SU-DHL-6 (cell line): ENCODE data around the gene GMDS.

Source experiments
- H2AFZ ChIP-seq: fragments of 200-600 bp; sonication (generic); 2 replicates; pipeline ENCODE4 v1.6.1; 2014; ENCODE audit warnings: low read depth, mild to moderate bottlenecking, moderate library complexity, mixed read lengths, antibody characterized with exemption, low read length; ENCODE audit not compliant: severe bottlenecking
- H3F3A ChIP-seq: fragments of 200-600 bp; shearing (Covaris generic); 2 replicates; pipeline ENCODE4 v1.6.0; 2016; ENCODE audit warnings: antibody characterized with exemption, mild to moderate bottlenecking; ENCODE audit not compliant: insufficient read depth
- H3K27ac ChIP-seq: fragments of 200-600 bp; sonication (generic); 2 replicates; pipeline ENCODE4 v1.5.1; 2016; ENCODE audit warnings: low read depth, mild to moderate bottlenecking, low read length, moderate library complexity, mixed read lengths
- H3K27me3 ChIP-seq: fragments of 200-600 bp; sonication (generic), shearing (Covaris generic); 2 replicates; pipeline ENCODE4 v1.6.0; 2014; ENCODE audit warnings: mild to moderate bottlenecking, low read length
- H3K36me3 ChIP-seq: fragments of 200-600 bp; sonication (generic); 2 replicates; pipeline ENCODE4 v1.6.1; 2014; ENCODE audit warnings: mild to moderate bottlenecking, low read length, mixed read lengths
- H3K4me2 ChIP-seq: fragments of 300-600, 200-600 bp; shearing (Covaris generic), sonication (generic); 2 replicates; pipeline ENCODE4 v1.6.0; 2014; ENCODE audit warnings: low read length, low read depth, mild to moderate bottlenecking; ENCODE audit not compliant: poor library complexity, severe bottlenecking
- H3K4me3 ChIP-seq: fragments of 200-600 bp; sonication (generic); 2 replicates; pipeline ENCODE4 v1.5.1; 2014; ENCODE audit warnings: antibody characterized with exemption, low read length, mild to moderate bottlenecking, mixed read lengths; ENCODE audit not compliant: insufficient read depth, poor library complexity, severe bottlenecking
- H3K79me2 ChIP-seq: fragments of 200-600 bp; sonication (generic); 2 replicates; pipeline ENCODE4 v1.6.1; 2014; ENCODE audit warnings: mild to moderate bottlenecking, low read length, moderate library complexity; ENCODE audit not compliant: insufficient read depth
- H3K9ac ChIP-seq: fragments of 200-600 bp; sonication (generic); 2 replicates; pipeline ENCODE4 v1.7.0; 2014; ENCODE audit warnings: mild to moderate bottlenecking, low read length
- H3K9me2 ChIP-seq: fragments of 200-600 bp; sonication (generic); replicated peaks from 2 replicates; pipeline ENCODE4 v1.6.1; 2014; ENCODE audit warnings: low read length; ENCODE audit not compliant: insufficient read depth
- H3K9me3 ChIP-seq: fragments of 200-600 bp; sonication (generic); 2 replicates; pipeline ENCODE4 v1.6.1; 2014; ENCODE audit warnings: low read length, mixed read lengths; ENCODE audit not compliant: insufficient read depth
- H4K20me1 ChIP-seq: fragments of 200-600 bp; sonication (generic); 2 replicates; pipeline ENCODE4 v1.6.1; 2014; ENCODE audit warnings: low read depth, mild to moderate bottlenecking, antibody characterized with exemption, low read length, moderate library complexity, mixed read lengths
- EZH2phosphoT487 ChIP-seq: fragments of 200-600 bp; sonication (generic), shearing (Covaris generic); conservative IDR thresholded peaks from 2 replicates; pipeline ENCODE4 v1.6.1; 2018; ENCODE audit warnings: mild to moderate bottlenecking, antibody characterized with exemption, low read length, moderate library complexity, mixed read lengths
- TF ChIP-seq, protein P1 (sequence below): fragments of 200-600 bp; sonication (generic); IDR thresholded peaks from one replicate; pipeline ENCODE4 v1.5.1; 2017; ENCODE audit warnings: antibody characterized with exemption, mild to moderate bottlenecking, low read length, moderate library complexity; ENCODE audit not compliant: insufficient read depth, poor library complexity, severe bottlenecking

The GMDS gene

GRCh38 chr6:1576166-1576565, 669.2 kb downstream of the GMDS start:
- H3K4me3 ChIP-seq: no peak overlapping the region
- H3K4me2 ChIP-seq: no peak overlapping the region
- TF ChIP-seq, protein P1, sequence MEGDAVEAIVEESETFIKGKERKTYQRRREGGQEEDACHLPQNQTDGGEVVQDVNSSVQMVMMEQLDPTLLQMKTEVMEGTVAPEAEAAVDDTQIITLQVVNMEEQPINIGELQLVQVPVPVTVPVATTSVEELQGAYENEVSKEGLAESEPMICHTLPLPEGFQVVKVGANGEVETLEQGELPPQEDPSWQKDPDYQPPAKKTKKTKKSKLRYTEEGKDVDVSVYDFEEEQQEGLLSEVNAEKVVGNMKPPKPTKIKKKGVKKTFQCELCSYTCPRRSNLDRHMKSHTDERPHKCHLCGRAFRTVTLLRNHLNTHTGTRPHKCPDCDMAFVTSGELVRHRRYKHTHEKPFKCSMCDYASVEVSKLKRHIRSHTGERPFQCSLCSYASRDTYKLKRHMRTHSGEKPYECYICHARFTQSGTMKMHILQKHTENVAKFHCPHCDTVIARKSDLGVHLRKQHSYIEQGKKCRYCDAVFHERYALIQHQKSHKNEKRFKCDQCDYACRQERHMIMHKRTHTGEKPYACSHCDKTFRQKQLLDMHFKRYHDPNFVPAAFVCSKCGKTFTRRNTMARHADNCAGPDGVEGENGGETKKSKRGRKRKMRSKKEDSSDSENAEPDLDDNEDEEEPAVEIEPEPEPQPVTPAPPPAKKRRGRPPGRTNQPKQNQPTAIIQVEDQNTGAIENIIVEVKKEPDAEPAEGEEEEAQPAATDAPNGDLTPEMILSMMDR: no peak
- TF ChIP-seq EZH2phosphoT487: no peak

DNA sequence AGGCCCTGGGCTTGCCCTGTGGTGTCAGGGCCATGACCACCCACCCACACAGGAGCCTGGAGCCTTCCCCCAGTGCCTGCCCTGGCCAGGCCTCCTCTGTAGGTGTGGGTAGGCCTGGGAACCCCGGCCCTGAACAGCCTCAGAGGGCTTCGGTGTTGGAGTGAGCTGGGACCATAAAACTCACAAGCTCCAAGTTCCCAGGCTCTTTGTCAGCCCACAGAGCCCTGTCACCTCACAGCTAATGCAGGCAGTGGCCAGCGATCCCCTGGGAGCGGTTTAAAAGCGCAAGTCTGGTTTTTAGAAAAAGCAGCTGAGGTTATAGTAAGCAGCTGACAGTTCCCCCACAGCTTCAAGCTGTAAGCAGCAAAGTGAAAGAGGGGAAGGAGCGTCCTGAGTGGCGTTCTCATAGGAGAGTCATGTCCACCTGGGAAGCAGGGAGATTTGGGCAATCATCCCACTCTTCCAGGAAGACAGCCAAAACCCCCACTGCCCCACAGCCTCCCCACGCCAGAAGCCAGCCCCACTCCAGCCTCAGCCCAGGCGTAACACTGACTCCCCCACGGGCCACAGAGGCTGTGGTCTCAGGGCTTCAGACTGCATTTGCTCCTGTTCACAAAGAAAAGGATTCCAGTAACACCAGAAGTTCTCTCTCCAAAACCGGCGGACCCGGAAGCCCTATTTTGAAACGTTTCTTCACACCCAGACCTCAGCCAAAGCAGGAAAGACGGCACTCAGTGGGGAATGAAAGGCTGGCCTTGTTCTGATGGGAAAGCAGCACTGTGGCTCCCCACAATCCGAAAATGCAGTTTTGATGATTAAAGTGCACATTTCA, 670.0 kb downstream of the GMDS start:
- H3K27ac ChIP-seq: no peak overlapping the region
- no peaks in the 10 kb centered on the region for H3K36me3 ChIP-seq
- no peak overlapping the region for H3K4me3 ChIP-seq
- H3K9me2 ChIP-seq: no peaks in the 10 kb centered on the region
- H4K20me1 ChIP-seq: no peaks in the 10 kb centered on the region
- TF ChIP-seq, protein P1: no peak
- TF ChIP-seq EZH2phosphoT487: no peak
- no peaks in the 10 kb centered on the region for H3F3A ChIP-seq
- H2AFZ ChIP-seq: no peak overlapping the region
- H3K27me3 ChIP-seq: no peaks in the 10 kb centered on the region
- no peak overlapping the region for H3K4me2 ChIP-seq
- no peaks in the 10 kb centered on the region for H3K79me2 ChIP-seq
- H3K9ac ChIP-seq: no peak overlapping the region
- 0 out of 2 replicates have a peak, but pooled peaks cover 7% of the 10 kb centered on the region for H3K9me3 ChIP-seq

More at GRCh38 chr6:1576166-1576565, 669.2 kb downstream of the GMDS start:
- Histone ChIP-seq H3K27ac (no peak overlapping the region), H3K27me3 (no peaks in the 10 kb centered on the region), H3K9me3 (no peaks in the 10 kb centered on the region), H3K79me2 (no peaks in the 10 kb centered on the region), H3F3A (no peaks in the 10 kb centered on the region), H4K20me1 (no peaks in the 10 kb centered on the region), H3K36me3 (no peaks in the 10 kb centered on the region), H2AFZ (no peak overlapping the region), H3K9ac (no peak overlapping the region), H3K9me2 (no peaks in the 10 kb centered on the region)

DNA sequence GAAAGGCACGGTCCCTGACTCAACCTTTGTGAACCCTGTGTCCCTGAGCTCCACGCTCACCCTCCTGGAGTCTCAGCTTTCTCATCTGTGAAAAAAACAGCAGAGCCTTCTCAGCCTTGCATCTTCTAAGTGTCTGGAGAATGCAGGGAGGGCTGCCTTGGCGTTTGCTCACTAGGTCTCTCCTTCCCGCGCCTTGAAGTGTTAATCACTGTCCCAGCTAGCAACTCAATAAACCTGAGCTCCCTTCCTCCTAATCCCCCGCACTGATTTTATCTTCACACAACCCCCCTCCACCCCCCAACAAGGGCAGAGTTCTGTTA, 670.6 kb downstream of the GMDS start:
- Histone ChIP-seq H3K27me3 (no peaks in the 10 kb centered on the region), H3K9me2 (no peaks in the 10 kb centered on the region), H3K4me2 (no peak overlapping the region), H3K36me3 (no peaks in the 10 kb centered on the region), H3K4me3 (no peak overlapping the region), H3K79me2 (no peaks in the 10 kb centered on the region), H3K27ac (no peak overlapping the region), H3K9me3 (0 out of 2 replicates have a peak, but pooled peaks cover 8% of the 10 kb centered on the region), H3F3A (no peaks in the 10 kb centered on the region), H2AFZ (no peak overlapping the region), H4K20me1 (no peaks in the 10 kb centered on the region), H3K9ac (no peak overlapping the region)
- TF ChIP-seq, protein P1: no peak
- no peak for TF ChIP-seq EZH2phosphoT487
